Right lobe of liver (tissue), 4 donors: ENCODE data around the gene COX19.
"Not testable (repeated sequence)": the region's sequence is repeated elsewhere in the genome, so short reads cannot be mapped to it uniquely, and the experiment has no call there.

Source experiments
- CTCF ChIP-seq, 4 donors: fragments of 200-600 bp in 3 of 4; fragments of 450-650 bp in 1 of 4; IDR thresholded peaks; one replicate each; pipeline versions ENCODE4 v1.5.1 to v1.8.0; 2016 to 2022; ENCODE audit warnings: antibody characterized with exemption in 4 of 4, mild to moderate bottlenecking in 2 of 4
- POLR2A ChIP-seq: fragments of 450-650 bp; IDR thresholded peaks from one replicate; pipeline ENCODE4 v1.6.1; 2017; ENCODE audit warnings: antibody characterized with exemption, mild to moderate bottlenecking
- donor health status: DM: no; HTN: no; CAD: no.
- donor health status: DM: no; HTN: no; CAD: no.
- donor health status: DM: no; HTN: yes; CAD: no.

- not testable (repeated sequence) for TF ChIP-seq CTCF (IDR thresholded peaks at IDR 0.05); POLR2A
Observed at GRCh38 chr7:1001069-1001770, 25.9 kb upstream of the COX19 start.
